Sciatic nerve (tissue), 2 donors: ENCODE results near the gene MUSK. TPM values are rescaled to one million over a fixed set of nuclear protein-coding genes. Genes with fewer than 3 reads are reported as not detected.
"Not testable (repeated sequence)": the region's sequence is repeated elsewhere in the genome, so short reads cannot be mapped to it uniquely, and the experiment has no call there.

Source experiments
- ATAC-seq: fragments of 200-7000 bp; cut with Tn5 transposase; one replicate; pipeline ENCODE4 v1.9.1; 2020; ENCODE audit warnings: mild to moderate bottlenecking, moderate library complexity
- DNase-seq: peaks from one replicate; pipeline ENCODE4 v3.0.0-alpha.2; 2020; ENCODE audit warnings: low spot score
- intact Hi-C: fragments of 100-400 bp; cut with DNase I; formaldehyde crosslinking; loops from one replicate; pipeline ENCODE4 v1.14.2; 2022
- total RNA-seq: library from RNA; stranded (reverse); fragmentation: NEBNext Ultra II Directional; extraction: Animal tissue kit (Norgen Biotek cat#: 25700); gene quantifications from one replicate; pipeline ENCODE4 v1.2.1, GENCODE V29; 2021
- donor health status: DM: no; HTN: no; CAD: no.
- donor health status: DM: no; HTN: no; CAD: no.

The MUSK gene
- total RNA-seq, 1 donor from 2014 or later, result 0.62 TPM

- intact Hi-C loops, result no loop called here
- ATAC-seq, result no peak
- no peak for DNase-seq
These were observed 18.9 kb downstream of the MUSK start for GRCh38 chr9:110687497-110687896.

- DNase-seq (no peak), ATAC-seq (no peak)
- intact Hi-C loops, result no loop called here
These were observed 19.7 kb downstream of the MUSK start for GRCh38 chr9:110688329-110688728.

- peak; percentile 42 for ATAC-seq
- DNase-seq, result no peak
- intact Hi-C loops, result no loop called here
These were observed 22.5 kb downstream of the MUSK start for GRCh38 chr9:110691002-110691549.

GRCh38 chr9:110695846-110696245 lies 27.3 kb downstream of the MUSK start:
- intact Hi-C loops, DNase-seq: not testable (repeated sequence)
- peak; percentile 75 for ATAC-seq

- ATAC-seq (no peak), DNase-seq (no peak)
- intact Hi-C loops, result no loop called here
These were observed 32.4 kb downstream of the MUSK start for GRCh38 chr9:110700953-110701352.

- ATAC-seq (no peak), DNase-seq (no peak)
- intact Hi-C loops, result no loop called here
These were observed 35.1 kb downstream of the MUSK start for GRCh38 chr9:110703669-110704068.

- intact Hi-C loops, result no loop called here
- ATAC-seq (no peak), DNase-seq (no peak)
These were observed 38.8 kb downstream of the MUSK start for GRCh38 chr9:110707419-110707818.

GRCh38 chr9:110710420-110710819 lies 41.8 kb downstream of the MUSK start:
- intact Hi-C loops, result no loop called here
- DNase-seq (no peak), ATAC-seq (no peak)

GRCh38 chr9:110712955-110713354 lies 44.4 kb downstream of the MUSK start:
- ATAC-seq (no peak), DNase-seq (no peak)
- intact Hi-C loops, result no loop called here

GRCh38 chr9:110714314-110714713 lies 45.7 kb downstream of the MUSK start:
- DNase-seq, result no peak
- intact Hi-C loops, result no loop called here
- ATAC-seq, result no peak

- intact Hi-C loops, result no loop called here
- ATAC-seq (no peak), DNase-seq (no peak)
These were observed 59.5 kb downstream of the MUSK start for GRCh38 chr9:110728058-110728457.

- intact Hi-C loops, result no loop called here
- ATAC-seq (no peak), DNase-seq (no peak)
These were observed 61.0 kb downstream of the MUSK start for GRCh38 chr9:110729641-110730040.

- intact Hi-C loops, result no loop called here
- DNase-seq, result no peak
- no peak for ATAC-seq
These were observed 62.9 kb downstream of the MUSK start for GRCh38 chr9:110731437-110732028.

GRCh38 chr9:110738982-110739381 lies 70.4 kb downstream of the MUSK start:
- intact Hi-C loops, result no loop called here
- no peak for ATAC-seq

GRCh38 chr9:110742741-110743371 lies 74.3 kb downstream of the MUSK start:
- no peak for DNase-seq
- intact Hi-C loops, result no loop called here
- ATAC-seq, result peak; percentile 71

More at GRCh38 chr9:110738982-110739381, 70.4 kb downstream of the MUSK start:
- DNase-seq, result no peak

- DNase-seq (no peak), ATAC-seq (peak; percentile 92)
- intact Hi-C loops, result no loop called here
These were observed 76.3 kb downstream of the MUSK start for GRCh38 chr9:110744715-110745384.

- no peak for DNase-seq
- ATAC-seq, result peak; percentile 11
- intact Hi-C loops, result no loop called here
These were observed 77.1 kb downstream of the MUSK start for GRCh38 chr9:110745676-110746075.

GRCh38 chr9:110746211-110746930 lies 77.8 kb downstream of the MUSK start:
- no peak for ATAC-seq
- intact Hi-C loops, result no loop called here
- DNase-seq, result no peak

- DNase-seq (no peak), ATAC-seq (no peak)
- intact Hi-C loops, result no loop called here
These were observed 79.8 kb downstream of the MUSK start for GRCh38 chr9:110748251-110748893.
